HuH-7.5 (cell line): Measurements from ENCODE around the gene HCK.
A peak's percentile ranks its signal among the peaks of the same experiment; 100 is the strongest.

Source experiments
- DNase-seq: peaks from one replicate; pipeline ENCODE4 v3.0.0; 2011; ENCODE audit warnings: low spot score

The HCK gene

DNA sequence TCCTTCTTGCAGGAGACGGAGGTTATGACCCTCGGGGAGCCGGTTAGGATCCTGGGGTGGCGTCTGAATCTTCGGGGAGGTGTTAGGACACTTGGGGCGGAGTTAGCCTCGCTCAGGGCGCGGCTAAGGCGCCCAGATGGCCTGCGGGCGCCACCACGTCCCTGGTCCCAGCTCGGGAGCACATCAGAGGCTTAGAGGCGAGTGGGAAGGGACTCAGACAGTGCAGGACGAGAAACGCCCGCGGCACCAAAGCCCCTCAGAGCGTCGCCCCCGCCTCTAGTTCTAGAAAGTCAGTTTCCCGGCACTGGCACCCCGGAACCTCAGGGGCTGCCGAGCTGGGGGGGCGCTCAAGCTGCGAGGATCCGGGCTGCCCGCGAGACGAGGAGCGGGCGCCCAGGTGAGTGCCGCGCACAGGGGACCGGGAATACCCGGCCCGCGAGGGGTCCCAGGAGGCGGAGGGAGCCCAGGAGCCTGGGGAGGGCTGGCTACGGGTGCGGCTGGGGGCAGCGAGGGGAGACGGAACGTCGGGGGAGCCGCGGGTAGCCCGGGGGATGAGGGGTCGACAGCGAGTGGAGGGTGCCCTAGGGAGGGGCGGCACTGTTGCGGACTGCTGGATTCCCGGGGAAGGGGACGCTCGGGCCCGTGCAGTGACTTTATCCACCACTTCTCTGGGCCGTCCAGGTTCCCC, at the start of gene HCK:
Gene HCK (plus strand): TSS at position 153 of the 688 bp plus-strand sequence.
- DNase-seq: no peak

DNA sequence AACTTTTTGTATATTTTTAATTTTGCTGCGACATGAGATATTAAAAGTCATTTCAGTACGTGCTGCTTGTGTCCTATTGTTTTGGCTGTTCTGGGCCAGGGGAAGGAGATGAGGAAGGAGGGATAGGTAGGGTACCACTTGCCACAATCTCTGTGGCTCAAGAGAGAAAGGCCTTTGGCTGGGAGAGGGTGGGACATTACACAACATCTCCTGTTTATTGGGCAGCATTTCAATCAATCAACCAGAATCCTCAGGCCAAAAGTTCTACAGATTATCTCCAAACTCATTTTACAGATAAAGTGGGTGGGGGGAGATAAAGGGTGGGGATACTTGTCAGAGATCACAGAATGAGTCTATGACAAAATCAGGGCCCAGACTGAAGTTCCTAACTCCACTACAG, 48.7 kb upstream of the HCK start:
- DNase-seq: no peak

DNA sequence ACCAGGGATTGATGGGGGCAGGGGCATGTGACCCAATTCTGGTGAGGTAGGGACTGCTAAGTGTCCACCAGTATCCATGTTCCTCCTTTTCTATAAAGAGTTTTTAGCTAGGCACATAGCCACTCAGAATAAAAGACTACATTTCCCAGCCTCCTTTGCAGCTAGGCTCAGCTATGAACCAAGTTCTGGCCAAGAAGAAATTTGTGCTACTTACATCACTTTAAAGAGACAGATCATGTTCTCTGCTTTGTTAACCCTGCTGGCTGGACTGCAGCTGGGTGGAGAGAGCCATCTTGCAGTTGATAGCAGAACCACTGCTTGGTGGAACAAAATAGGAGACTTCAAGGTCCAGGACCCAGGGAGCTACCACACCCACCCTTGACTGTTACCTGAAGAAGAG, 47.1 kb upstream of the HCK start:
- DNase-seq: no peak

DNA sequence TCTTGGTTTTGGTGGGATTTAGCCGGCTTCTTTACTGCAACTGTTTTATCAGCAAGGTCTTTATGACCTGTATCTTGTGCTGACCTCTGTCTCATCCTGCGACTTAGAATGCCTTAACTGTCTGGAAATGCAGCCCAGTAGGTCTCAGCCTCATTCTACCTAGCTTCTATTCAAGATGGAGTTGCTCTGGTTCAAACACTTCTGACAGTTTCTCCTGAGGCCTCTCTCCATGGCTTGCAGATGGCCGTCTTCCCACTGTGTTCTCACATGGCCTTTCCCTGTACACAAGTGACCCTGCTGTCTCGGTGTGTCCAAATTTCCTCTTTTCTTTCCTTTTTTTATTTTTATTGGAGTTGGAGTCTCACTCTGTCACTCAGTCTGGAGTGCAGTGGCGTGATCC, 46.0 kb upstream of the HCK start:
- DNase-seq: no peak

DNA sequence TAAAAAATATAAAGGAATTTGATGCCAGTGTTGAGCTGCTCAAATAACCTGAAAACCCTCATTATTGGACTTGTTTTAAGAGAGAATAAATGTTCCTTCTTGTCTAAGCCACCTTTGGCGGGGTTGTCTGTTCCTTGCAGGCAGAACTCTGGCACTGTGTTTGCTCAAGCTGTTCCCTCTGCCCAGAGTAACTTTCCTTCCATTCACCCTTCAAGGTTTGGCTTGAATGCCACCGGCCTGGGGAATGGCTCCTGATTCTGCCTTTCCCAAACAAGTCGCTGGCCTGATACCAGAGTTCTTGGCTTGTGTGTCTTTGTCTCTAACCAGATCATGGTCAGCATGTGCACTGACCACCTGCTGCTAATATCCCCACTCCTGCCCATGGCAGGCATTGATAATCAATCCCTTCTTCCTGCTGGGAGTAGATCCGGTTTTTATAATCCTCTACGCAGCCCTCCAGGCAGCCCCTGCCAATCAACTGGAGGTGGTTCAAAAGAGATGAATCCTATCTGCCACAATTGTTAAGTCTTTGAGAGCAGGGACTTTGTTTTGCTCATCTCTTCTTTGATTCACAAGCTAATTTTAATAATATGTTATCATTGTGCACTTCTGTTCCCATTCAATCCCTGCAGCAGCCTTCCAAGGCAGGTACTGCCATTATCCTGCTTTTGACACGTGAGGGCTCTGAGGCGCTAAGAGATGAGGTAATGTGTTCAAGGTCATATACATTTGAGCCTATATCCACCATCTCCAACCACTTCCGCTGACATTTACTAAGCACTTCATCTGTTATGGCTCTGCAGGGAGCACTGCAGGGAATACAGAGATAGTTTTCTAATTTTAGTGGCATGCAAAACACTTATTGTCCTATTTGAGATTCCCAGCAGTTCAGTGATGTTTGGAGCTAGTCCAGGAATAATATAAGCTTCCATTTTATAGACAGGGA, 44.9 kb upstream of the HCK start:
- no peak for DNase-seq

DNA sequence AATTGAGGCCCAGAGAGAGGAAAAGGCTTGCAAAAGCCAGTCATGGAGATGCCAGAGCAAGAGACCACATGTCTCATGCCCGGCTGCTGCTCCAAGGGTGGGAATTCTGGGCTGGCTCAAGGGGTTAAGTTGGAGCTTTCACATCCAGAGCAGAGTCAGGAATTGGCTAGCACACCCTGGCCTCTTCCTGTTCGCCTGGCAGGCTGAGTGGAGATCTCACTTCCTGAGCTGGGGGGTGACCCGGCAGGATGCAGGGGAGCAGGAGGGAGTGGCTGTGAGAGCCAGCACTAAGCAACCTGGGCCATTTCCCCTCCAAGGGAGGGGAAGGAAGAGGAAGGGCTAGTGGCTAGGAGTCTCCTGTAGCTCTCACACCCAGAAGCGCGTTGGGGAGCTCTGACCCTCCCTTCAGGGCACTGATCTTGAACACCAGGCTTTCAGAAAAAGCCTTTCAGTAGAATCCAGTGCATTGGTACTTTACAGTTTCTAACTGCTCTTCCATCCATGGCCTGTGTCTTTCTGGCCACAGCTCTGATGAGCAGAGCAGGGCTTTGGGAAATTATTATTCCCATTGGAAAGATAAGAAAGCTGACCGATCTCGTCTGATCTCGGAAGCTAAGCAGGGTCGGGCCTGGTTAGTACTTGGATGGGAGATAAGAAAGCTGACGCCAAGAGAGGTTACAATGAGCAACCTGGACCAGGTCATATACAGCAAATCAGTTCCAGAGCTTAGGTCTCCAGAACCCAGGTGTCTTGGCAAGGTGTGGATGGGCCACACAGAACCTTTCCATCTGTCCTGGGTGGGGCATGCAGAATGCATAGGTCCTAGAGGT, 44.0 kb upstream of the HCK start:
- no peak for DNase-seq

DNA sequence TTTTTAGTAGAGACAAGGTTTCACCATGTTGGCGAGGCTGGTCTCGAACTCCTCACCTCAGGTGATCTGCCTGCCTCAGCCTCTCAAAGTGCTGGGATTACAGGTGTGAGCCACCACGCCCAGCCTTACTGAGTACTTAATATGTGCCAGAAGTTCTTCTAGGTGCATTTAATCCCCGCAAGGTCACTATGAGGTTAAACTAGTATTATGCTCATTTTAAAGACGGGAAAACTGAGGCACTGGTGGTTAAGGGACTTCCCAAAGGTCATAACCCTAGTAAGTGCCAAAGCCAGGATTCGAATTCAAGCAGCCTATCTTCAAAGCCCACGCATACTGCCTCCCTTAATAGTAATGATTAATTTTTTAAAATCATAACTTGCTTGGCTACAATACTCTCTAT, 42.5 kb upstream of the HCK start:
- DNase-seq: no peak

DNA sequence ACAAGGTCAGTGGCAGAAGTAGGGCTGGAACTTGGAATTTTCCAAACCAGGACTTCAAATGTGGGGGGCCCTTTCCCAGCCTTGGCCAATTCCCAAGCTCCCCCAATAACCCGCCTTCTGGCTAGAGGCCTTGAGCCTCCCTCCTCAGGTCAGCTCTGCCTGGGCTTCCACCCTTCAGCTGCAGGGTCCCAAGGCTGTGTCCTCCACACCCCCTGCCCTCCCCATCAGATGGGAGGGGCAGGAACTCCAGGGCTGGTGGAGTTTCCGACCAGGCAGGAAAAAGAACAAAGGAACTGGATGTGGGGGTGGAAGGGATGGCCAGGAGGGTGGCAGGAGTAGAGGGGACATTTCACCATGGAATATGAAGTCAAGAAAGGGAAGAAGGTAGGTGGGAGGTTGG, 41.9 kb upstream of the HCK start, which contains the start of gene CCM2L:
Gene CCM2L (plus strand): TSS at position 338 of the 400 bp plus-strand sequence. CDS start 17 bp downstream, at position 355.
- DNase-seq: no peak

DNA sequence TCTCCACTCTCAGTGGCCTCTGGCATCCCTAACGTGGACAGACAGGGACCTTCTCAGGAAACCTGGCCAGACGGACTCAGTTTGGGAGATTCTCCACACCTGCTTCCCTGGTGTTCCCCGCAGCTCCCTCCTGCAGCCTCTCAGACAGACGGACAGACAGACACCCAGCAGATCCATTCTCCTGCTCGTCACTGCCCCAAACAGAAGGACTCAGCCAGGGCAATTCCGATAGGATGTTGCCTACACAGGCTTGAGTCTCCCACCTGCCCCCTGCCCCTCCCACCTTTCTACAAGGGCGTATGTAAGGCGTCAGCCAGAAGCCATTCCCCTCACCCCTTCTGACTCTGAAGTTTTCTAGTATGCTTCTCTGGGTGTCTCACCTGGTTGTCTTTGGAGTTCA, 41.4 kb upstream of the HCK start:
- DNase-seq: no peak

DNA sequence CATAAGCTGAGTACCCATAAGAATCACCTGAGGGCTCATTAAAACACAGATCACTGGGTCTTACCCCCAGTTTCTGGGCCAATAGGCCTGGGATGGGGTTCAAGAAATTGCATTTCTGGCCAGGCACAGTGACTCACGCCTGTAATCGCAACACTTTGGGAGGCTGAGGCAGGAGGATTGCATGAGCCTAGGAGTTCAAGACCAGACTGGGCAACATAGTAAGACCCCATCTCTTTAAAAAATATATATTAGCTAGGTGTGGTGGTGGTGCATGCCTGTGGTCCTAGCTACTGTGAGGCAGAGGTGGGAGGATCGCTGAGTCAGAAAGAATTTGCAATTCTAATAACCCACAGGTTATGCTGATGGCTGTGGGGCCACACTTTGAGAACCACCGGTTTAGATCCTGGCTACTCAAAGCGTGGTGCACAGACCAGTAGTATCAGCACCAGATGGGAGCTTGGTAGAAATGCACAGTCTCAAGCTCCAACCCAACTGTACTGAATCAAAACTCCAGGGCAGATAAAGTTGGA, 39.8 kb upstream of the HCK start:
- no peak for DNase-seq

DNA sequence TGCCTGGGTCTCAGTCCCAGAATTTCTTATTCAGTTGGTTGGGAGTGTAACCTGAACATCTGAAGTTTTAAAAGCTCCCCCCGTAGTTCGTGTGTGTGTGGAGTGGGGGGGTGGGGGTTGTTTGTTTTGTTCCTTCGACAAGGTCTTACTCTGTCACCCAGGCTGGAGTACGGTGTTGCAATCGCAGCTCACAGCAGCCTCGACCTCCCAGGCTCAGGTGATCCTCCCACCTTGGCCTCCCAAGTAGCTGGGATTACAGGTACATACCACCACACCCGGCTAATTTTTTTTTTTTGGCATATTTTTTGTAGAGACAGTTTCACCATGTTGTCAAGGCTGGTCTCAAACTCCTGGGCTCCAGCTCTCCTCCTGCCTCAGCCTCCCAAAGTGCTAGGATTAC, 38.7 kb upstream of the HCK start:
- no peak for DNase-seq

DNA sequence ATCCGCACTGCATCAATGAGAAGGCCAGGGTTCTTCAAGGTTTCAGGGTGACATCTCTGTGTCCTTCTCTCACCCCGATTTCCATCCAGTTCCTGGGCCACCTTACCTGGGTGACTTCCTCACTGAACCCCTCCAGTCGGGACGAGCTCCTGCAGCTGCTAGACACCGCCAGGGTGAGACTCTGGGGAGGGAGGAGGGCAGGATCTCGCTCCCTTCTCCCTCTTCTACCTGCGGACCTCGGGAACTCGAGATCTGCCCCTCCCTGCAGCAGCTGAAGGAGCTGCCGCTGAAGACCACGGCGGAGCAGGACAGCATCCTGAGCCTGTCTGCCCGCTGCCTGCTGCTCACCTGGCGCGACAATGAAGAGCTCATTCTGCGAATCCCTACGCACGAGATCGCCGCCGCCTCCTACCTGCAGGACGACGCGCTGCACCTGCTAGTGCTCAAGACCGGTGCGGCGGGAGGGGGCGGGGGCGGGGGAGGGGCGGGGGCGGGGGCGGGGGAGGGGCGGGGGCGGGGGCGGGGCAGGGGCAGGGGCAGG, 34.3 kb upstream of the HCK start:
- peak; percentile 86 for DNase-seq

DNA sequence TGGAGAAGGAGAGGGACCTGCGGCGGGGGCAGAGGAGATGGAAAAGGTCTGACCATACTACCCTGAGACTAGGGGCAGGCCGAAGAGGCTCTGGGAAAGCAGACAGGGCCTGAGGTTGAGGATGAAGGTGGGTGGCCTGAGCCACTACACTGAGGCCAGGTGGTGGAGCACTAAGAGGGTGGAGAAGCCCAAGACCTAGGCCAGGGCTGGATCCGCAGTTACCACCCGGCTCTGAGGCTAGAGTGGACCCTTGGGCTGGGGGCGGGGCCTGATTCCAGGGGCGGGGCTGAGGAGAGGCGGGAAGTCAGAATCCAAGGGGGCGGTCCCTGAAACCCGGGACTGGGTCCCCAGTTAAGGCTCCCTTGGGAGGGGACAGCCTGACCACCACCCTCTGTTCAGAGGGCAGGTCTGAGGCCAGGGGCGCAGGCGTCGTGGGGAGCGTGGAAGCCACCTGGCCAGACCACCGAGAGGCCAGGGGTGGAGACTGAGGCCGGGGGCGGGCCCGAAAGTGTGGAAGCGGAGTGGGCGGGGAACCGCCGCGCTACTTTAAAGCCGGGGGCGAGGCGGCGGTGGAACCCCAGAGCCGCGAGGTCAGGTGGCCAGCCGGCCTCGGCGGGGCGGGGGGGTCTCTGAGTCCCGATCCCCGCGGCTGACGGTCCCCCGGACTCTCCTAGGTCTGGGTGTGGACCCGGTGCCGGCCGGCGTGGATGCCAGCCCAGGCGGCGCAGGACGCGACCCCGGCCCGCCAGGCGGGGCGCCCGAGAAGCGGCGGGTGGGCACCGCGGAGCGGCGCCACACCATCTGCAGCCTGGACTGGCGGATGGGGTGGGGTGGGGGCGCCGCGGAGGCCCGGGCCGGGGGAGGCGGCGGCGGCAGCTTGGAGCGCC, 33.5 kb upstream of the HCK start:
- peak; percentile 96 for DNase-seq

DNA sequence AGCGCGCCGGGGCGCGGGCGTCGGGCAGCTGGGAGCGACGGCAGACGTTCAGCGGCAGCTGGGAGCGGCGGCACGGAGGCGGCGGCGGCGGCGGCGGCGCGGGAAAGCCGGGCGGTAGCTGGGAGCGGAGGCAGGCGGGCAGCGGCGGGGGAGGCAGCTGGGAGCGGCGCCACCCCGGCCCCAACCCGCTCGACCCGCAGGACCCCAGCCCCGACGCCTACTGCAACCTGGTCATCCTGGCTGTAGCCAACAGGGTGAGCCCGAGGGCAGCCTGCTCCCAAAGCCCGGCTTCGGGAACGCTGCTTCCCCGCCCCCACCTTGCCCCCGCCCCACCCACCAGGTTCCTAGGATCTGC, 32.9 kb upstream of the HCK start:
- DNase-seq: peak; percentile 76

DNA sequence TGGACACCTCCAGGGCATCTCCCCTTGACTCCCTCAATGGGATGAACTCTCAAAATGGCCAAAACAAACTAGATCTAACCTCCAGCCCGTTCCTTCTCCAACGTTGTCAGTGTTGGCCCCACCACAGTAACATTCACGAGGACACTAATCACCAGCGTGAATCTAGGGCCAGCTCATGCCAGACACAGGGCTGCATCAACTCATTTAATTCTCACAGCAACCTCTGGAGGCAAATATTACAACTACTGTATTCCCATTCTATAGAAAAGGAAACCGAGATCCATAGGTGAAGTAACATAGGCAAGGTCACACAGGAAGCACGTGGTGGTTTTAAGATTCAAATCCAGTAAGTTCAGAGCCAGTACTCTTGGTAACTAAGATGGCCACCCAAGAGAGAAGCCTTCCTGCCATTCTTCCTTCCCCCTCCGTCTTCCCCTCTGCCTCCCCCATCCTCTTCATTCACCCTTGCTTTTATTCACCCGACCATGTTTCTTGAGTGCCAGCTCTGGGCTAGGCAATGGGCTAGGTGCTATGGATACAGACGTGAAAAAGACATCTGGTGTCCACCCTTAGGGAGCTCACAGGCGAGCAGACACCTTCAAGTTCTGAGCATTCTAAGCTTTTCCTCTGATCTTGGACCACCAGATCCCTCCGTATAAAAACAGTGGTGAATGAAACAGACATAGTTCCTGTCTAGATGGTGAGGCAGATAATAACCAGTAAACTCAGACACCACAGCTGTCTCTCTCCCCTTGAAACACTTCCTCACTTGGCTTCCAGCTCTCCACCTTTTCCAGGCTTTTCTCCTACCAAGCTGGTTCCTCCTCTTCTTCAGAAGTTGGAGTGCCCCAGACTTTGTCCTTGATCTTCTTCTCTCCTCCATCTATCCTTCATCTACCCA, 32.2 kb upstream of the HCK start:
- DNase-seq: no peak

DNA sequence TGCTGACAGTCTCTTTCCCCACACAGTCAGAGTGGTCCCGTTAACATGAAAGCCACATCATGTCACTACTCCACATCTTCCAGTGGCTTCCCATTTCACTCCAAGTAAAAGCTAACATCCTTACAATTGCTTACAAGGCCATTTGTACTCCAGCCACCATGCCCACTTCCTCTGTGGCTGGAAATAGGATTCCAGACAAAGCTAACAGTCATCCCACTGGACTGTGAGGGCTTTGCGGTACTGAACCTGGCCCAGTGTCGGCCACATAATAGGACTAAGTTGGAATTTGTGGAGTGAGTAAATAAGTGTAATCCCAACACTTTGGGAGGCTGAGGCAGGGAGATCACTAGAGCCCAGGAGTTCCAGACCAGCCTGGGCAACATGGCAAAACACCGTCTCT, 31.0 kb upstream of the HCK start:
- no peak for DNase-seq

DNA sequence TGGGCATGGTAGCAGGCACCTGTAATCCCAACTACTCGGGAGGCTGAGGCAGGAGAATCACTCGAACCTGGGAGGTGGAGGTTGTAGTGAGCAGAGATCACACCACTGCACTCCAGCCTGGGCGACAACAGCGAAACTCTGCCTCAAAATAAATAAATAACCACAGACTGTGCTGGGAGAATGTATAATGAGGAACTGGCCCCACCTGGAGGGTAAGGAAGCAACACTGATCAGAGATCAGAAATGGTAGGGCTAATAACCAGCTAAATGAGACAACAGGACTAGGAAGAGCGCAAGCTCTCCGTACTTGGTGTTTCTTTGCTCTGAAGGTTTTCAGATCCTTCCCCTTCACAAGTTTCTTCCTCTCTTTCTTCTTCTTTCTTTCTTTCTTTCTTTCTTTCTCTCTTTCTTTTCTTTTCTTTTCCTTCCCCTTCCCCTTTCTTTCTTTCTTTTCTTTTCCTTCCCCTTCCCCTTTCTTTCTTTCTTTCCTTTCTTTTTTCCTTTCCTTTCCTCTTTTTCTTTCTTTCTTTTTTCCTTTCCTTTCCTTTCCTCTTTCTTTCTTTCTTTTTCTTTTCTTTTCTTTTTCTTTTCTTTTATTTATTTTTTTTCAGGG, 27.3 kb upstream of the HCK start:
- no peak for DNase-seq

DNA sequence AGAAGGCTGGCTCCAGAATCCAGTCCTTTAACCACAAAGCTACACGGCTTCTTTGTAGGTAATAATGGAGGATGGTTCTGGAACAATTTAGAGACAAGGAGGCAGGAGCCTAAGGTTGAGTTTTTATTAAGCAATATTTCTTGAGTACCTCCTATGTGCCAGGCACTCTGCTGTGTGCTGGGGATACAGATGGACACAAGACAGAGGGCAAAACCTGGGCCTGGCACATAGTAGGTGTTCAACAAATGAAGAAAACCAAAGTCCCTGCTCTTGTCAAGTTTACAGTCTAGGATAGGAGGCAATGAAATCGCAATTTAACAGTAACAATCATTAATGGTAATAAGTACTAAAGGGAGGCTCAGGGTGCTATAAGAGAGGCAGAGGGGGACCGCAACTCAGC, 24.4 kb upstream of the HCK start:
- no peak for DNase-seq

DNA sequence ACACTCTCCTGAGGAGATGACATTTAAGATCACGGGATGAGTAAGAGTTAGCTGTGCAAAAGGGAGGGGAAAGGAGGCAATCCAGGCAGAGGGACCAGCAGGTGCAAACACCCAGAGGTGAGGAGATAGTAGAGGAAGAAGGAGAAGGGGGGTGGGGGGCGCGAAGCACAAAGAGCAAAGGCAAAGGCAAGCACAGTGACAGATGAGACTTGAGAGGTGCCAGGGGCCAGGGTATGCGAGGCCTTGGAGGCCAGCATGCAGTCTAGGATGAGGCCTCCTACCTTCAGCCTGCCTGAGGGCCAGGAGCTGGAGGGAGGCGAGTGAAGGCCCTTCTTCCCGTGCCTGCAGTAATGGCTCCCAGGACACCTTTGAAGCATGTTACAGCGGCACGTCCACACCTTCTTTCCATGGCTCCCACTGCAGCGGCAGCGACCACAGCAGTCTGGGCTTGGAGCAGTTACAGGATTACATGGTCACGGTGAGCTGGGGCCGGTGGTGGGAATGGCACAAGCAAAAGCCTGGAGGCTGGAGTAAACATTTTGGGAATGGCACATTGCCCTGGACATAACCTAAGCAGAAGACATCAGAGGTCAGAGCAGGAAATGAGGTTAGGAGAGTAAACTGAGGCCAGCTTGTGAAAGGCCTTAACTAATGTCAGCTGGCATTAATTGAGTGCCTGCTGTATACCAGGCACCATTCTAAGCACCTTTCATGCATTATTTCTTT, 23.2 kb upstream of the HCK start:
- no peak for DNase-seq
